GM18502 (cell line): ENCODE data around the gene HOXB4.

ENCODE experiments used
- ATAC-seq: cut with Tn5 transposase; IDR thresholded peaks from one replicate; pipeline ENCODE4 v1.9.1; 2021; ENCODE audit warnings: mild to moderate bottlenecking; ENCODE audit not compliant: unreplicated experiment, poor library complexity

HOXB4 gene

DNA sequence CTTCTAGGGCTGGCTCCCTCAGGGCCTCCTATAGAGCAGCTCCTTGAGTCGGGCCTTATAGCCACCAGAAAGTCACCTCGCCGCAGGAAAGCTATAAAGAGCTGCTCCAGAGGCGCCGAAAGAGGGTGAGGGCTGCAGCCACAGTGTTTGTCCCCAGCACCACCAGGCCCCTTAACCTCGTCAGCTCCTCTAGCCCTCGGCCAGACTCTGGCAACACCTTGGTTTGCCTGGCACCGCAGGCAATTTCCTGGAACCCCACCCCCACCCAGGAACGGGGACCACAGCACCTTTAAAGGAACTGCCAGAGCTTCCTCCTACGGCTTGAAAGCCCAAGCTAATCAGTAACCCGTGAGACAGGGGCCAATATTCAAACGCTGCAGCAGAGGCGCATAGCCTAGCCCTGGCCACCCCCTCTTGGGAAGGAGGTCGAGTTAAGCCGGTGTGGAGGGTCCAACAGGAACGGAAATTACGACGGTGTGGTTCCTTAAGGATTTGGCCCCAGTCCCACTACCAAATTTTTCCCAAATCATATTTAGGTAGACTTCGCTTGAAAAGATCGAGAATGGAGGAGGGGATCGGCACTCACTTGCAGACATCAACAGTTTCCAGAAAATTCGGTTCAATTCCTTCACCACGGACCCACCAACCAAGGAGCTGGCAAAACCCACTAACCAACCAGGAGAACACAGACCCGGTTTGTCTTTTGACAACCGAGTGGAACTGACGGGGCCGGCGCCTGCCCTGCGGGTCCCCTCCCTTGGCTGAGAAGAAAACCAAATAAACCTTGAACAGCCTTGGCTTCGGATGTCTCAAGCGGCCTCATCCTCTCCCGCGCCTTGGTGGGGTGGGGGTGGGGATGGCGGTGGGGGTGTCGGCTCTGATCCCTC, 23.6 kb upstream of the HOXB4 start:
- ATAC-seq, result no peak

DNA sequence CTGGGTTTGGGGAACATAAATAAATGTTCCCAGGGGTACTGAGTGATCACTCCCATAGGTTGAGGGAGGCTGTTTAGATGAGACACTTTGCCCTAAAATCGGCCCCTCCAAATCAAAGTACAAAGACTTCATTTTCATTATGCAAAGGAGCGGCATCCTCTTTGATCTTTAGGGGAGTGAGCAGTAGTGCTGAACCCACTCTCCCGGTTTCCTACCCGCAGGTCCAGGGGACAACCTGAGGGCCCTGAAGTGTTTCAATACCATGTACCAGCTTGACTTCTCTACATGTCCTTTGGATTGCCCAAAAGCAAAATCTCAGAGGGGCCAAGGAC, 23.0 kb upstream of the HOXB4 start:
- ATAC-seq, result no peak

DNA sequence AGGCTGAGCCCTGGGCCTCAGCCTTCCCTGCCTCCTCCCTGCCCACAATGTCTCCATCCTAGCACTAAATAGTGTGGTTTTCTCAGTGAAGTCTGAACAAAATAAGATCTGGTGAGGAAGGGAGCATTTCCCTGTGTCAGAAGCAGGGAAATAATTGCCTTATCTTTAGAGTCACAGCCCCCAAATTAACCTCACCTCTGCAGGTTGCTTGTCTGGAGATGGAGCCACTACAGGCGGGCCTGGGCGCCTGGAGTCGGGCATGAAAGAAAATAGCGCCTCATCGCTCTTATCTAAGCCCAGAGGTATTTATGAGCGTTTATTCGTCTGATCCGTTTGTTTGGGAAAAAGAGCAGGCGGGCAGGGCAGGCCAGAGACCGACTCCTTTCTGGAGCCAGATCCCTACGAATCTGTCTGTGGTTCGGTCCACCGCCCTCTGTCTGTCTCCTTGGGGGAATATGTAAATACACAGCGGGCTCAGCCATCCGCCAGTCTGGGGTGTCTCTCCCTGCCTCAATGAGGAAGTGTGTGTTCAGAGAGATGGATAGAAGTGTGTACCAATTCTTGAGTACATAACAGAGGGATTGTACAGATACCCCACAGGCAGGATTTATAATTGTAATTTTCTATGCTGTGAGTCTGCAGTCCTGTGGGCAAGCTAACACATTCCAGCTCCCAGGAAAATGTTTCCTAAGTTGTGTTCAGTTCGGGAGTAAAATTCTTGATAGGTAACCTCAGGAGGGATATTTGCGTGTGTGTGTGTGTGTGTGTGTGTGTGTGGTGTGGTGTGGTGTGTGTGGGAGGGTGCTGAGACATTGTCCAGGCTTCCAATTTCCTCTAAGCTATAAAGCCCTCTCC, 22.3 kb upstream of the HOXB4 start:
- no peak for ATAC-seq

DNA sequence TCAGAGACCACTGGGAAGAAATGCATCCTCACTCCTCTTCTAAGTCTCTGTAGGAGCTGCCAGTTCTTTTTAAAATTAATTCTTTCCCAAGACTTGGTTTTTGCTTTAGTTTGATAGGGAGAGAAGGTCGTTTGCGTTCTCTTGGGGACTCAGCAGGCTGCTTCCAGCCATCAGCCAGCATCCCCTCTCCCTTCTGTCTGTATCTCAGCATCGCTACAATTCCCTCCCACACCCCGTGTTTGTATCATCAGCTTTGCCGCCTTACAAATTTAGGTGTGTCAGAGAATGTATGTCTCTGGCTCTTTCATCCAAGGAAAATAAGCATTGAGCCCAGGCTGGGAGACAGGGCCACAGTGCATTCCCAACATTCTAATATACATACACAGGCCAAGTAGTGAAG, 21.2 kb upstream of the HOXB4 start:
- ATAC-seq, result no peak

DNA sequence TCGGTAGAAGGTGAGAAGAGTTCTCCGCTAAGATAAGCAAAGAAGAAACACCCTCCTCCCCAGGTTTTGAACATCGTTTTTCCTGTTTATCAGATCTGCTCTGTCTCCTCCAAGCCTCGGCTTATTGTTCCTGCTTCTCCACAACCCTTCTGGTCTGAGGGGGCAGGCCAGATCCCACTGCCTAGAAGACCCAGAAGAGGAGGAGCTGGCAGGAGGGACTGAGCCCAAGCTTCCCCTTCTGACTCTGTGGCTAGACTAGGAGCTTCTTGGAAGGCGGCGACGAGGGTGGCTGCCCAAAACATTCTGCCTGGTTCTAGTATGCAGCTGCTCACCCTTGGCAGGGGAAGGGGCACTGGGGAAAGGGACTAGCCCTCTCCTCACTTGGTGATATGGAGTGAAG, 20.6 kb upstream of the HOXB4 start:
- ATAC-seq, result no peak

DNA sequence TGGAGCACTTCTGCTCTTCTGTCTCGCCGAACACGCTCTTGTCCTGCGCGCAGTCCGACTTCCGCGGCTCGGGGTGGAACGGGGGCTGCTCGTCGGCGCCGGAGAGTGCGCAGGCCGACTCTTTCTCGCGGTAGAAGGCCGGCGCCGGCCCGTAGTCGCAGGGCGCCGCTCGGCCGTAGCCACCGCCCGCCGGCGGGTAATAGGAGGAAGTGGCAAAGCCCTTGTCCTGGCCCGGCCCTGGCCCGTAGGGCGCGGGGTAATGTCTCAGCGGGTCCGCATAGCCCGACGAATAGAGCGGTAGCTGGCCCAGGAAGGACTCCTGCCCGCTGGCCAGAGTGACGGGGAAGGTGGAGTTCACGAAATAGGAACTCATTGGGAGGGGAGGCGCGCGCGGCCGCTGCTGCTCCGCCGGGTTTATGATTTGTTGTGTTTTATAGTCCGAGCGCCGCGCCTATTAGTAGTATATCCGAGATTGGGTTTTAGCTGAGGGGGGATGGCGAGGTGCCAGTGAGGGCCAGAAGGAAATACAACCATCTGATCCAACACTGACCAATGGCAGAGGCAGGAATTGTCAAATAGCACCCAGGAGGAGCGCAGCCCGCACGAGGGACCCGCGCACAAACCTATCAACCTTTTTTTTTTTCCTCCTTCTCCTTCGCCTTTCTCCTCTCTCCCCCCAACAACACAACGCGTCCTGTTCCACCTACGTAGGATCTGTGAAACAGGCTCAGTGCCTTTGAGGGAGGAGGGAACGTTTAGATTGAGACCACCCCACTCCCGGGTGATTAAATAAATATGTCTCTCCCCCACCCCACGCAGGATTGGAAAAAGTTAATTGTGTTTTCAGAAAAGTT, 19.9 kb upstream of the HOXB4 start:
- ATAC-seq, result no peak

DNA sequence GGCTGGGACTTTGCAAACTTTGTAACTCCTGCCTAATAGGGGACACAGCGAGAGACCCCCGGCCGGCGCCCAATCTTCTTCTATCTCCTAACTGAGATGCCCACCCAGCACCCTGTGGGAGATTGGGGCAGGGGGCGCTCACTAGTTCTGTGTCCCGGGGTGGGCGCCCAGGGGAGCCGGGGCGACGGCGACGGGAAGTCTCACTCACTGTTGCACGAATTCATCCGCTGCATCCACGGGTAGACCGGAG, 19.3 kb upstream of the HOXB4 start:
- no peak for ATAC-seq

DNA sequence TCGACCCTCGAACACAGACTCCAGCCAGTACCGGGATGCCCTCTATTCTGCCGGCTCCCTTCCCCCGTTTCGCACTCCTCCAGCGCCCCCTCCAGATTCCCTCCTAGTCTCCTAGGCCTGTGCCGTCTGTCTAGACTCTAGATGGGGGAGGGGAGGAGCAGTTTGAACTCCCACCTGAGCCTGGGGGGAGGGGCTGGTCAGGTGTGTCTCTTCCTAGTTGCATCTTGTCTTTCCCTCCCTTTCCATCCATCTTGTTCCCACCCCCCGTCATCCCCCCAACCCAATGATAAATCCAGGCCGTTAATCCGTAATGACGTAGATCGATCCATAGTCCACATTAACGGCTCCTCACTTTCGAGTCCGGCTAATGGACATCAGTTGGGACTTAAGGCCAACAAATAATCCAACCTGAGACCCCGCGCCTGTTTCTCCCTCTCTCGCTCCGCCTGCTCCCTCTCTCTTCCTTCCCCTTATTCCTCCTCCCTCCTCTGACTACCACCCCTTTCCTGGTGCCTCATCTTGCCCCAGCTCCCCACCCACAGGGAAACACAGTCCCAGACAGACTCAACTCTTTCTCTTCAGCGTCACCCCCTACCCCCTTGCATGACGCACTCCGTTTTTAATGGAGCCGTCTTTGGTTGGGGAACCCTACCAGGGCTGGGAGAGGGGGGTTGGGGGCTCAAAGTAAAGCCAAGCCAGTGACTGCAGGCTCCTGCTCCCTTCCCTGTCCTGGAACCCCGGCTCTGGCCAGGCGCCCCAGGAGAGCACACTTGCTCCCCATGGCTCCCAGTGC, 18.8 kb upstream of the HOXB4 start:
- no peak for ATAC-seq

DNA sequence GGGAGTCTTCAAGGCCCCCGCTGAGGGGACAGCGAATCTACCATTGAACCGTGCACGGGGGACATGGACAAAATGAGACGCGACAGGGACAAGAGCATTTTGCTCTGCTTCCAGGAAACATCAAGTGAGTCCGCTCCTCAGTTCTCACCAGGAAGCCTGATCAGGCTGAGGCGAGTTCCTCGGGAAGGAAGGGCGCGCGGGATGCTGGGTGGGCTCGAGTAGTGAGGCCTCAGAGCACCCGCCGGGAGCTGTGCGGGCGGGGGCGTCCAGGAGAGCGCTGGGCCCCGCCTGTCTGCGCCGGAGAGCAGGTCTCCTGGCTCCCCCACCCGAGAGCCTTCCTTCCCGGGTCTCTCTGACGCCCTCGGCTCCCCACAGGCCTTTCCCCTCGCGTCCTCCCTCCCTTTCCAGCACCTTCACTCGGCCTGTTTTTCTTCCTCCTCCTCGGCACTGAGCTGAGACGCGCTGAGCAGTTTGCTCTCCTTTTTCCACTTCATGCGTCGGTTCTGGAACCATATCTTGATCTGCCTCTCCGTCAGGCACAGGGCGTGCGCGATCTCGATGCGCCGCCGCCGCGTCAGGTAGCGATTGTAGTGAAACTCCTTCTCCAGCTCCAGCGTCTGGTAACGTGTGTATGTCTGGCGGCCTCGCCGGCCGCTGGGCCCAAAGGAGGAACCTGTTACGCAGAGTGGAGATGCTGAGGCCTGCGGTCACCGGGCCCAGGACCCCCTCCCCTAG, 18.0 kb upstream of the HOXB4 start:
- no peak for ATAC-seq

DNA sequence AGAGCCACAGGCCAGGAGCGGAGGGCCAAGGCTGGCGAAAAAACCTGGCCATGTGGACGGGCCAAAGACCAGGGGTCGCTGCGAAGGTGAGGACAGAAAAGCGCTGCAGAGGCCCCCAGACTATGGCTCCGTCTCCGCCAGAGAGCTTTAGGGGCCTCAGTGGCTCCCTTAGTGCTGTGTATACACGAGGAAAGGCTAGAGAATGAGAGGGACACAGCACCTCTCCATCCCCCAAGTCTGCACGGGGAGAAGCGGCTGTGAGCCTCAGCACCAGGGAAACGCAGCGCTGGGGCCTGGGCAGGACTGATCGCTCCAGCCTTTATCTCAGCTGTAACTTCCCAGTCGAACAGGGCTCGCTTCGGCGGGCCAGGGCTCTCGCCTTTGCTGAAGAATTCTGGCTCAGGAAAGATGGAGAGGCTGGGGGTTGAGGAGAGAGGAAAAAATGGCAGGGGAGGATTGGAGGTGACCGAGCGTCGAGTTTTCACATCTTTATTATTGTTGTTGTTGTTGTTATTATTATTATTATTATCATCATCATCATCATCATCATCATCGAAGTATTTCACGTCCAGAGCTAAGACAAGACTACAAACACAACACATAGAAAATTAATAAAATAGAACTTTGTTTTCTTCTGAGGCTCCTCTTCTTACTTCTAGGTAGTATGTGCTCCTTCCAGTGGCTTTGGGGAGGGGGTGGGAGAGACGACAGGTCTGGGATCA, 17.3 kb upstream of the HOXB4 start:
- ATAC-seq, result no peak

DNA sequence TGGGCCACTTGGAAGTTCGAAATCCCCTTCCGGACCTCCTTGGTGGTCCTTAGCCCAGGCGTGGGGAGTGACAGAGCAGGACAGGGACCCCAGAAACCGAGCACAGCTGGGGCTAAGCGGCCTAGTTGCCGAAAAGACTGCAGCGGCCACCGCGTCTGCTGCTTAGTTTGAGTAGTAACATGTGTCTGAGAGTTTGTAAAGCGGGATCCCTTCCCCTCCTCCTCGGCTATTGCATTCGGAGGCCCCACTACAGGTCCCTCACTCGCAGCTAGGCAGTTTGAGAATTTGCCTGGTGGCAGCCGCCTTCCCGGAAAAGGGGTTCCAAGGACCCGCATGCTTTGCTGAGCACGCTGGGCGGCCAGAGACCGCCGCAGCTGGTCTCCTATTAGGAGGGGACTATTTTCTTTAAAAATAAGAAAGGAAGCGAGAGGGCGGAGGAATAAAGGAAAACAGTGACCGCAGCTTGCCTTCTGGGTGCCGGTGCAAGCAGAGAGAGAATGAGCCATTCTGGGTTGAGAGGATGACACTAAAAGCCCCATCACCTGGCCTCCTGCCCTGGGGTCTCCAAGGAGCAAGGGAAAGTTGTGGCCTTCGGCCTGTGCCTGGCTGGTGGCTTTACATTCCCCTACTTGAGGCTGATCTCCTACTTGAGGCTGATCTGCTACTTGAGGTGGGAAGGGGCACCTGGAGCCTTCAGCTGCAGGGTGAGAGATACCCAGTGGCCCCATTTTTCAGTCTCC, 16.6 kb upstream of the HOXB4 start:
- no peak for ATAC-seq

DNA sequence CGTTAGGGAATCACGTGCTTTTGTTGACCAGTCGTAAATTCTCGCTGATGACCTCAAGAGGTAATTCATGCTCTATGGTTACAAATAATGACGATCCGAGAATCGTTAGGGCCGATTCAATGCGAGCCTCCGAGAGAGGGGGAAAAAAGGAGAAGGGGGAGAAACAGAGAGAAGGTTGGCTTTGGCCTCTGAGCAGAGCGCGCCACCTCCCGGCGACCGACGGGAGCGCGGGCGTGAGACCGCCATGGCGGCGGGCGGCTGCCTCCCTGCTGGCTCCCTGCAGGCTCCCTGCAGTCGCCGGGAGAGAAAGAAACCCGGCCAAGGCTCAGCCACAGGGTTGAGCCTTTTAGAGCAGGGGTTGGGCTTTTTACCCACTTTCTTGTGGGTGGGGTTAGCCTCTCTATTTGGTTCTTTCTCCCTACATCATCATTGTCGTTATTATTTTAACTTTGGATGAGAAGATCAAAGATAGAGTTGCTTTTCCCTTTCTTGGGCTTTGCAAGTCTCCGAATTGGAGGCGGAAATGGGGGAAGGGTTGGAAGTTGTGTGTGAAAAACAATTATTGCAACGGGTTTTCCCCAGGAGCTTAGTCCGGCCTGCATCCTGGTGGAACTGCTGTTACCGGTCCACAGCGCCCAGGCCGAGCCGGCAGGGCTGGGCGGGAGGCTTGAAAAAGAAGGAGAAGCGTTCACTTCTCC, 15.8 kb upstream of the HOXB4 start:
- no peak for ATAC-seq

DNA sequence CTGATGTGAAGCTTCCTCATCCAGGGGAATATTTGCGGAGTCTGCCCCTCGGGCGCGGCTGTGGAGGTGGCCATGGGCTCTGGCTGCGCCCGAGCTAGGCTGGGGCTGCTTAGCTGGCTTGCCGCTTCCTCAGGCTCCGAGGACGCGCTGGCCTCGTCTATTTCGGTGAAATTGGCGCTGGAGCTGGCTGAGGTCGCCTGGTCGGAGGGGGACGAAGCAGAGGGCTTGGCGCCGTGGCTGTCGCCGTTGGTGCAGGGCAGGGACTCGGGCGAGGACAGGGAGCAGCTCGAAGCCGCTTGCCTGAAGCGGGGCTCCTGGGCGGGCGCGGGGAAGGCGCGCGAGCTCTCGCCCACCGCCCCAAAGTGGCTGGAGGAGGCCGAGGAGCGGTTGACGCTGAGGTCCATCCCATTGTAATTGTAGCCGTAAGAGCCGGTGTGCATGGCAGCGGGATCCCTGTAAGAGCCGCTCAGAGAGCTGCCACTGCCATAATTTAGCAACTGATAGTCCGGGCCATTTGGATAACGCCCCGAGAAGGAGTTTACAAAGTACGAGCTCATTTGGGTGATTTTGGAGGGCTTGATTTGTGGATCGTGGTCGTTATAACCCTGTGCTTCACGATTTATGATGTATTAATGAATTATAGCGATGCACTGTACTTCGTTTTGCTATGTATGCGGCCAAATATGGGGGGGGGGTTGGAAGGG, 15.1 kb upstream of the HOXB4 start, which contains the start of gene HOXB5:
Gene HOXB5 (minus strand): TSS at position 654 of the 704 bp plus-strand sequence. CDS start 97 bp downstream, at position 557.
- ATAC-seq, result no peak

DNA sequence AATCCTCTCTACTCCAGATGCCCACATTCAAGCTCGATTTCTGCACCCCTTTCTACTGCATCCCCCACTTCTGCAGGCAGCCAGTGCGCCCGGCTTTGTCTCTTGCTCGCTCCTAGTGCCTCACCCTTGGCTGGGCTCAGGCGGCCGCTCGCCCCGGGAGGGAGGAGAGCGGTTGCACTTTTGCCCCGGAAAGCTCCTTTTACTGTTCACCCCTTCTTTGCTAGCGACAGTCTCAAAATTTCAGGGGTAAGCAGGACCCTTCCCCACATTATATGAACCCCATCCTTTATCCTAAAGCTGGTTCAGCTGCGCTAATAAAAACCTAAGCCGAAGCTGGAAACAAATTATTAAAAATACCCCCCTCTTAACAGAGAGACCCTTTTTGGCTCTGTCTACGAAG, 14.4 kb upstream of the HOXB4 start:
- no peak for ATAC-seq

DNA sequence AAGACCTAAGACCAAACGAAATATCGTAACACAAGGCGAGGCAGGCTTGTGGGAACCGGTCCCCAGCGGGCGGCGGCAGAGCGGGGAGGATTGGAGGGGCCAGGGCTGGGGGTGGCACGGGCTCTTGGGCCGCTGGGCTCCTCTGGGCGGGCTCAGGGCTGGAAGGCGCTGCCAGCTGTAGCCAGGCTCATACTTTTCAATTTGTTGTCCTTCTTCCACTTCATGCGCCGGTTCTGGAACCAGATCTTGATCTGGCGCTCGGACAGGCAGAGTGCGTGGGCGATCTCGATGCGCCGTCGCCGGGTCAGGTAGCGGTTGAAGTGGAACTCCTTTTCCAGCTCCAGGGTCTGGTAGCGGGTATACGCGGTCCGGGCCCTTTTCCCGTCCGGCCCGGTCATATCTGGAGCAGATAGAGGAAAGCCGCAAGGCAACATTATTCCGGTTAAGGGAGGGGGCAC, 13.9 kb upstream of the HOXB4 start:
- no peak for ATAC-seq

DNA sequence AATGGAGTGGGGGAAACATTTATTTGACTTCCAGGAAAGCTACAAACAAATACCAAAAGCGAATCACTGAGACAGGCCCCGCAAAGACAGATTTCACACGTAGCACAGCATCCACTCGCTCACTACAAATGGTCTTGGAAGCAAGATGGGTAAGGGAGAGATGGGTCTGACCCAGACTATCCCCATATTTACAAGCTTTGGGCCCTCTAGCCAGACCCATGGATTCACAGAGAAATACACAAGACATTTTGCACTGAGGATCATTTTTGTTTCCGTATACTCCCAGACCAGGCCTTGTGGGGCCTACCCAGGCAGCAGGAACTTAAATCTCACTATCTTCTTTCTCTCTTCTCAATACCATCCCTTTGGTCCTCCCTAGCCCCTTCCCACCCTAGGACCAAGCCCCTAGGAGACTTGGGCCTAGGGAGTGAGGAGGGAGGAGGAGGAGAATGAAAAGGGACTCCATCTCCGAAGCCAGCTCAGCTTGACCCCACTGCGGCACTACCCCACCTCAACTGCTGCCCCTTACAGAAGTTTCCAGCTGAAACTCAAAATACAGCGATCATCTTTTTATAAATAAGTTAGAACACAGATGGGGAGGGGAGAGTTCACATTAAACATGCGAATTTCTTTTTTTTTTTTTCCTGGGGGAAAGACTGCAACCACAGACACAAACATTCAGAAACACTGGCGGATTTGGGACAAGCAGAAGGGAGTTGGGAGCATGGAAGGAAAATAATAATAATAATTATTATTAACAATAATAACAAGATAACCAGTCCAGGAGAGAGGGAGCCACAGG, 13.3 kb upstream of the HOXB4 start:
- ATAC-seq, result no peak
